ENCODE results near the gene PDP2.

PDP2 gene

DNA sequence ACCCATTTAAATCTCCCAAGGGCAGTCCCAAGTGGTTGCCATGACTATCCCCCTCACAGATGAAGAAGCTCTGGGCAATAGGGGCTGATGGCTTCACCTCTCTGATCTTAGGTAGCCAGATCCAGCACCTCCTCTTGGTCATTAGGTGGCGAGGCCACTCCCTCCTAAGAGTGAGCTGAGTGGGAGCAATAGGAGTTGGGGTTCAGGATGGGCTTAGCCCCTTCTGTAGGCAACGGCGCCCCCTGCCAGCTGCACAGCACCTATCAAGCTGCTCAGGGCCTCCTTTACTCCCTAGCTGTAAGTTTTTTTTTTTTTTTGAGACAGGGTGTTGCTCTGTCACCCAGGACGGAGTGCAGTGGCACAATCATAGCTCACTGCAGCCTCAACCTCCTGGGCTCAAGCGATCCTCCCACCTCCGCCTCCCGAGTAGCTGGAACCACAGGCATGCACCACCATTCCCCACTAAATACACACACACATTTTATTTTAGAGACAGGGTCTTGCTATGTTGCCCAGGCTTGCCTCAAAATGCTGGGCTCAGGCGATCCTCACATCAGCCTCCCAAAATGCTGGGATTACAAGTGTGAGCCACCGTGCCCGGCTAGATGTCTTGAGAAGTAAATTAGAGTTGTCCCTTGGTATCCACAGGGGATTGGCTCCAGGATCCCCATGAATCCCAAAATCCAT, 48.5 kb downstream of the PDP2 start:
- Histone ChIP-seq H3K36me3 (replicated peaks; ENCODE audit: low read depth, low read length) (peaks cover 7% of the 10 kb centered on the region), H3K4me3 (ENCODE audit: low read length) (no peak overlapping the region), H3K4me1 (ENCODE audit: low read length) (peaks cover 25% of the 10 kb centered on the region), H3K9ac (ENCODE audit: low read length) (no peak overlapping the region), H3K79me2 (ENCODE audit: low read length) (peaks cover 17% of the 10 kb centered on the region), H3K4me2 (ENCODE audit: low read length) (no peak overlapping the region), H3K27me3 (ENCODE audit: low read depth, low read length) (no peaks in the 10 kb centered on the region), H3K27ac (ENCODE audit: low read length) (no peak overlapping the region), H4K20me1 (ENCODE audit: insufficient read depth, low read length) (no peaks in the 10 kb centered on the region), H3K9me3 (ENCODE audit: insufficient read depth, low read length) (no peaks in the 10 kb centered on the region), H2AFZ (ENCODE audit: low read depth, low read length) (no peak overlapping the region)
- TF ChIP-seq, protein P1, sequence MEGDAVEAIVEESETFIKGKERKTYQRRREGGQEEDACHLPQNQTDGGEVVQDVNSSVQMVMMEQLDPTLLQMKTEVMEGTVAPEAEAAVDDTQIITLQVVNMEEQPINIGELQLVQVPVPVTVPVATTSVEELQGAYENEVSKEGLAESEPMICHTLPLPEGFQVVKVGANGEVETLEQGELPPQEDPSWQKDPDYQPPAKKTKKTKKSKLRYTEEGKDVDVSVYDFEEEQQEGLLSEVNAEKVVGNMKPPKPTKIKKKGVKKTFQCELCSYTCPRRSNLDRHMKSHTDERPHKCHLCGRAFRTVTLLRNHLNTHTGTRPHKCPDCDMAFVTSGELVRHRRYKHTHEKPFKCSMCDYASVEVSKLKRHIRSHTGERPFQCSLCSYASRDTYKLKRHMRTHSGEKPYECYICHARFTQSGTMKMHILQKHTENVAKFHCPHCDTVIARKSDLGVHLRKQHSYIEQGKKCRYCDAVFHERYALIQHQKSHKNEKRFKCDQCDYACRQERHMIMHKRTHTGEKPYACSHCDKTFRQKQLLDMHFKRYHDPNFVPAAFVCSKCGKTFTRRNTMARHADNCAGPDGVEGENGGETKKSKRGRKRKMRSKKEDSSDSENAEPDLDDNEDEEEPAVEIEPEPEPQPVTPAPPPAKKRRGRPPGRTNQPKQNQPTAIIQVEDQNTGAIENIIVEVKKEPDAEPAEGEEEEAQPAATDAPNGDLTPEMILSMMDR (IDR thresholded peaks at IDR 0.05; ENCODE audit: low read depth, low read length) = peak; percentile 48
- no peak for TF ChIP-seq EZH2phosphoT487 (IDR thresholded peaks at IDR 0.05; ENCODE audit: low read depth)

DNA sequence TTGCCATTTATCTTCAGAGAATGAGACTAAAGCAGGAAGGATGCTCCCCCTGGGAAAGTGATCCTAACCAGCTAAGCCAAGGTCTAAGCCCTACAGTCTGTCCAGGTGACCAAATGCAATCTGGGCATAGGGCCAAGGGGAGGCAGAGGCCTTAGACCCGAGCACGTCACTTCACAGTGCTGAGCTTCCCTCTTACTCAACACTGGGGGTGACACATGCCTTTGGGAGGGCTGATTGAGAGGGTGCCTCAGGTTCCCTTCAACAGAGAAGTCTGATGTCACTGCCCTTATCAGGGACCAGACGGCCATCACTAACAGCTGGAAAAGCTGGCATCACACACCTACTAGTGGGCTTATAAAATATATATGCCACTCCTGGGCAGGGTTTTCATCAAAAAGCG, 49.9 kb downstream of the PDP2 start:
- Histone ChIP-seq H3K9me3 (ENCODE audit: insufficient read depth, low read length) (no peaks in the 10 kb centered on the region), H3K4me3 (ENCODE audit: low read length) (no peak overlapping the region), H3K4me1 (ENCODE audit: low read length) (peaks cover 26% of the 10 kb centered on the region), H3K27ac (ENCODE audit: low read length) (no peak overlapping the region), H3K9ac (ENCODE audit: low read length) (no peak overlapping the region), H3K79me2 (ENCODE audit: low read length) (peaks cover 30% of the 10 kb centered on the region), H2AFZ (ENCODE audit: low read depth, low read length) (no peak overlapping the region), H3K36me3 (replicated peaks; ENCODE audit: low read depth, low read length) (peaks cover 7% of the 10 kb centered on the region), H3K4me2 (ENCODE audit: low read length) (no peak overlapping the region), H4K20me1 (ENCODE audit: insufficient read depth, low read length) (no peaks in the 10 kb centered on the region), H3K27me3 (ENCODE audit: low read depth, low read length) (no peaks in the 10 kb centered on the region)
- no peak for TF ChIP-seq EZH2phosphoT487 (IDR thresholded peaks at IDR 0.05; ENCODE audit: low read depth)
- TF ChIP-seq, protein P1 (IDR thresholded peaks at IDR 0.05; ENCODE audit: low read depth, low read length) = no peak

DNA sequence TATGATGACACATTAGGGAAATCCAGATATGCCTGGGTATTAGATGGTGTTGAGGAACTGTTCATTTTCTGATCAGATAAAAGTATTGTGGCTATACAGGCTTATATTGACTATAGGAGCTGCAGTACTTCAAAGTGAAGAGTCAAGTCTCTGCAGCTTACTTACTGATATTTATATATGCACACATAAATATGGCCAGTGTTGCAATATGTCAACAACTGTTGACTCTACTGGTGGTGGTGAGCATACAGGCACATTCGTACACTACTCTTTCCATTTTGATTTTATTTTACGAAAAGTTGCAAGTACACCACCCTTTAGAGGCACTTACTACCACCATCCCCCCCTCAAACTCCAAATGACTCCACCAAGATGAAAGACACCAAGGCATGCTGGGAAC, 51.4 kb downstream of the PDP2 start:
- Histone ChIP-seq H4K20me1 (ENCODE audit: insufficient read depth, low read length) (no peaks in the 10 kb centered on the region), H3K4me1 (ENCODE audit: low read length) (peaks cover 25% of the 10 kb centered on the region), H2AFZ (ENCODE audit: low read depth, low read length) (no peak overlapping the region), H3K4me3 (ENCODE audit: low read length) (no peak overlapping the region), H3K4me2 (ENCODE audit: low read length) (no peak overlapping the region), H3K79me2 (ENCODE audit: low read length) (peaks cover 44% of the 10 kb centered on the region), H3K36me3 (replicated peaks; ENCODE audit: low read depth, low read length) (peaks cover 7% of the 10 kb centered on the region), H3K27me3 (ENCODE audit: low read depth, low read length) (no peaks in the 10 kb centered on the region), H3K9me3 (ENCODE audit: insufficient read depth, low read length) (no peaks in the 10 kb centered on the region), H3K9ac (ENCODE audit: low read length) (no peak overlapping the region), H3K27ac (ENCODE audit: low read length) (no peak overlapping the region)
- TF ChIP-seq, protein P1 (IDR thresholded peaks at IDR 0.05; ENCODE audit: low read depth, low read length) = no peak
- TF ChIP-seq EZH2phosphoT487 (IDR thresholded peaks at IDR 0.05; ENCODE audit: low read depth) = no peak

DNA sequence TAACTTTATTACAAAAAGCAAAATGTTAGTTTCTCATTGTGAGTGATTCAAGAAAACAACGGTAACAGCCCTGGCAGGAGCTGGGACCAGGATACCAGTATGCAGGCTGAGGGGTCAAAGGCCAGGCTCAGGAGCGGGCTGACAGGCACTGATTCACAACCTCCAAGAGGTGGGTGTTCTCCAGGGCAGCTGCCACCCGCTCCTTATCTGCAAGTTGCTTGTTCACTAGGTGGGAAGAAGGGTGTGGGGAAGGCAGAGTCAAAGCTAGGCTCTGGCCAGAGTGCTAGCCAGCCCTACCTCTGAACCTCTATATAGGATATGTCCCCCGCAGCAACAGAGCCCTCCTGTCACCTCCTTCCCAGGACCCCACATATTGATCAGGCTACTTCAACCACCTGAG, 51.8 kb downstream of the PDP2 start:
- Histone ChIP-seq H3K9me3 (ENCODE audit: insufficient read depth, low read length) (no peaks in the 10 kb centered on the region), H3K36me3 (replicated peaks; ENCODE audit: low read depth, low read length) (peaks cover 7% of the 10 kb centered on the region), H3K4me2 (ENCODE audit: low read length) (no peak overlapping the region), H3K4me1 (ENCODE audit: low read length) (peaks cover 21% of the 10 kb centered on the region), H3K79me2 (ENCODE audit: low read length) (peaks cover 45% of the 10 kb centered on the region), H3K9ac (ENCODE audit: low read length) (no peak overlapping the region), H4K20me1 (ENCODE audit: insufficient read depth, low read length) (no peaks in the 10 kb centered on the region), H2AFZ (ENCODE audit: low read depth, low read length) (no peak overlapping the region), H3K4me3 (ENCODE audit: low read length) (no peak overlapping the region), H3K27me3 (ENCODE audit: low read depth, low read length) (no peaks in the 10 kb centered on the region), H3K27ac (ENCODE audit: low read length) (no peak overlapping the region)
- TF ChIP-seq EZH2phosphoT487 (IDR thresholded peaks at IDR 0.05; ENCODE audit: low read depth) = no peak
- TF ChIP-seq, protein P1 (IDR thresholded peaks at IDR 0.05; ENCODE audit: low read depth, low read length) = no peak
